Neural cell (in vitro differentiated cells): ENCODE results near the gene EXOC4. TPM values are rescaled to one million over a fixed set of nuclear protein-coding genes. Genes with fewer than 3 reads are reported as not detected.

ENCODE experiments used
- H2AFZ ChIP-seq: fragments of 200-600, 300-800 bp; sonication (generic), shearing (Covaris generic); 2 replicates; pipeline ENCODE4 v1.6.0; 2014; ENCODE audit warnings: low read depth, mild to moderate bottlenecking, antibody characterized with exemption, low read length, moderate library complexity
- H3F3A ChIP-seq: fragments of 200-600 bp; shearing (Covaris generic); 2 replicates; pipeline ENCODE4 v1.6.1; 2016; ENCODE audit warnings: mild to moderate bottlenecking, moderate library complexity, mixed read lengths, antibody characterized with exemption, low read length; ENCODE audit not compliant: insufficient read depth, poor library complexity, severe bottlenecking
- H3K27ac ChIP-seq: fragments of 200-600, 300-800 bp; sonication (generic), shearing (Covaris generic); 2 replicates; pipeline ENCODE4 v1.5.1; 2014; ENCODE audit warnings: mild to moderate bottlenecking, low read length, moderate library complexity
- H3K27me3 ChIP-seq: fragments of 300-800, 200-600 bp; sonication (generic), shearing (Covaris generic); 2 replicates; pipeline ENCODE4 v1.6.0; 2014; ENCODE audit warnings: mild to moderate bottlenecking, low read depth, low read length, moderate library complexity; ENCODE audit not compliant: insufficient read depth
- H3K36me3 ChIP-seq: fragments of 300-800, 200-600 bp; sonication (generic), shearing (Covaris generic); 2 replicates; pipeline ENCODE4 v1.5.1; 2014; ENCODE audit warnings: mild to moderate bottlenecking, antibody characterized with exemption, low read length, moderate library complexity; ENCODE audit not compliant: insufficient read depth
- H3K4me2 ChIP-seq: fragments of 300-800, 200-600 bp; sonication (generic), shearing (Covaris generic); 2 replicates; pipeline ENCODE4 v1.6.0; 2014; ENCODE audit warnings: mild to moderate bottlenecking, low read length
- H3K4me3 ChIP-seq: fragments of 300-800, 200-600 bp; sonication (generic), shearing (Covaris generic); 2 replicates; pipeline ENCODE4 v1.5.1; 2014; ENCODE audit warnings: mild to moderate bottlenecking, low read length, moderate library complexity
- H3K79me2 ChIP-seq: fragments of 200-600 bp; shearing (Covaris generic); replicated peaks from 2 replicates; pipeline ENCODE4 v1.6.0; 2014; ENCODE audit warnings: mild to moderate bottlenecking, low read length, moderate library complexity; ENCODE audit not compliant: insufficient read depth
- H3K9ac ChIP-seq: fragments of 300-800, 200-600 bp; sonication (generic), shearing (Covaris generic); 2 replicates; pipeline ENCODE4 v1.6.1; 2016; ENCODE audit warnings: mild to moderate bottlenecking, low read length, mixed read lengths
- H3K9me2 ChIP-seq: fragments of 200-600 bp; shearing (Covaris generic); 2 replicates; pipeline ENCODE4 v1.6.1; 2016; ENCODE audit warnings: mild to moderate bottlenecking, low read length, mixed read lengths; ENCODE audit not compliant: insufficient read depth
- H3K9me3 ChIP-seq: fragments of 200-600, 300-800 bp; sonication (generic), shearing (Covaris generic); 2 replicates; pipeline ENCODE4 v1.6.1; 2016; ENCODE audit warnings: mild to moderate bottlenecking, mixed run types, low read length, moderate library complexity, mixed read lengths
- H4K20me1 ChIP-seq: fragments of 200-600 bp; shearing (Covaris generic); 2 replicates; pipeline ENCODE4 v1.6.1; 2016; ENCODE audit warnings: mild to moderate bottlenecking, mixed run types; ENCODE audit not compliant: insufficient read depth
- EP300 ChIP-seq: fragments of 450-650 bp; conservative IDR thresholded peaks from 2 replicates; pipeline ENCODE4 v1.6.1; 2014; ENCODE audit warnings: antibody characterized with exemption, mild to moderate bottlenecking, moderate library complexity; ENCODE audit not compliant: poor library complexity, severe bottlenecking
- EZH2 ChIP-seq: fragments of 200-600, 300-800 bp; shearing (Covaris generic), sonication (generic); IDR thresholded peaks from 2 replicates; pipeline ENCODE4 v1.6.1; 2014; ENCODE audit warnings: antibody characterized with exemption, low read length, borderline replicate concordance, mild to moderate bottlenecking; ENCODE audit not compliant: insufficient read depth, poor library complexity, severe bottlenecking
- MXI1 ChIP-seq: fragments of 450-650 bp; conservative IDR thresholded peaks from 2 replicates; pipeline ENCODE4 v1.6.1; 2014; ENCODE audit warnings: antibody characterized with exemption, mild to moderate bottlenecking; ENCODE audit not compliant: poor library complexity, severe bottlenecking
- POLR2AphosphoS5 ChIP-seq: IDR thresholded peaks from 2 replicates; pipeline ENCODE4 v1.6.1; 2012
- RAD21 ChIP-seq: fragments of 450-650 bp; conservative IDR thresholded peaks from 2 replicates; pipeline ENCODE4 v1.6.1; 2014; ENCODE audit warnings: antibody characterized with exemption, mild to moderate bottlenecking, moderate library complexity
- SMC3 ChIP-seq: fragments of 450-650 bp; conservative IDR thresholded peaks from 2 replicates; pipeline ENCODE4 v1.6.1; 2014; ENCODE audit warnings: antibody characterized with exemption, mild to moderate bottlenecking, moderate library complexity; ENCODE audit not compliant: poor library complexity
- TAF1 ChIP-seq: IDR thresholded peaks from 2 replicates; pipeline ENCODE4 v1.6.1; 2012; ENCODE audit warnings: low read depth
- polyA plus RNA-seq: library from polyadenylated mRNA; depleted of rRNA; stranded (reverse); fragments of >200 nt; gene quantifications from 2 replicates; pipeline ENCODE4 v1.2.3, GENCODE V29; 2014
- TF ChIP-seq, protein P1 (sequence below): fragments of 450-650 bp; IDR thresholded peaks from 2 replicates; pipeline ENCODE4 v1.5.1; 2014; ENCODE audit warnings: antibody characterized with exemption, mild to moderate bottlenecking, moderate library complexity; ENCODE audit not compliant: poor library complexity, severe bottlenecking
- TF ChIP-seq, protein P2 (sequence below): IDR thresholded peaks from 2 replicates; pipeline ENCODE4 v1.6.1; 2012; ENCODE audit warnings: borderline replicate concordance

EXOC4 gene
- polyA plus RNA-seq, 1 donor from 2014 or later, result 36.5 TPM

DNA sequence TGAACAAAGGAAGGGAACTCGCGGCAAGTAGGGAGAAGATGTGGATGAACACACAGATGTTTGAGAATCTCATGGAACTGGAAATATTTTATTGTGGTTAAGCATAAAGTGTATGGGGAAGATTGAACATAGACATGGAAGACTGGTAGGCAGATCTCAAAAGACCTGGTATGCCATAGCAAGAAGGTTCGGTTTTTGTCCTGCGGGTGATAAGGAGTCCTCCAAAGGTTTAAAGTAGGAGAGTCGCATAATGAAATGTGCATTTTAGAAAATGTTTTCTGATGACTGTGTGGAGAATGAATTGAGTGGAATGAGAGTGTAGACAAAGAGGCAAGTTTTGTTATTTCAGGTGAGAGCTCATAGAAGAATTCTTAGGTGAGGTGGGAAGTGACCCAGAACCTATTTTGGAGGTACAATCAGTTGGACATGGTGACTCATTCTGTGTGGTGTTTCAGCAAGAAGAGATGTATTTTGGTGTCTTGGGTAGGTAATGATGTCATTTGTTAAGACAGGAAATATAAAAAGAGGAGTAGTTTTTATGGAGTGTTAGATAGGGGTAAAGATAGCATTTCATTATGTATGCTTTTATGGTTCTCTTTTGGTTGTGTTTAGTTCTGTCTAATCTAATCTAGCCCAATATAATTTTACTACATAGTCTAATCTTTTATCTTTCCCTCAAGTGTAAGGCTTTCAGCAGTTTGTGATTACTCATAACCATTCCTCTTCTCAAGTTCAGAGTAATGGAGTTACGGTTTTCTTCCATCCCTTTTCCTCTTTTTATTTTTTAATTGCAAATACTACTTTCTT lies 239.2 kb downstream of the EXOC4 start:
- Histone ChIP-seq H3K79me2 (no peaks in the 10 kb centered on the region), H3K9ac (no peak overlapping the region), H3K27ac (no peak overlapping the region), H3K4me2 (no peak overlapping the region), H3K27me3 (no peaks in the 10 kb centered on the region), H2AFZ (no peak overlapping the region), H3K36me3 (no peaks in the 10 kb centered on the region), H3K4me3 (no peak overlapping the region), H4K20me1 (no peaks in the 10 kb centered on the region), H3F3A (no peaks in the 10 kb centered on the region), H3K9me3 (no peaks in the 10 kb centered on the region), H3K9me2 (no peaks in the 10 kb centered on the region)
- TF ChIP-seq EP300, result no peak
- no peak for TF ChIP-seq EZH2
- TF ChIP-seq MXI1, result no peak
- no peak for TF ChIP-seq TAF1
- TF ChIP-seq, protein P1, sequence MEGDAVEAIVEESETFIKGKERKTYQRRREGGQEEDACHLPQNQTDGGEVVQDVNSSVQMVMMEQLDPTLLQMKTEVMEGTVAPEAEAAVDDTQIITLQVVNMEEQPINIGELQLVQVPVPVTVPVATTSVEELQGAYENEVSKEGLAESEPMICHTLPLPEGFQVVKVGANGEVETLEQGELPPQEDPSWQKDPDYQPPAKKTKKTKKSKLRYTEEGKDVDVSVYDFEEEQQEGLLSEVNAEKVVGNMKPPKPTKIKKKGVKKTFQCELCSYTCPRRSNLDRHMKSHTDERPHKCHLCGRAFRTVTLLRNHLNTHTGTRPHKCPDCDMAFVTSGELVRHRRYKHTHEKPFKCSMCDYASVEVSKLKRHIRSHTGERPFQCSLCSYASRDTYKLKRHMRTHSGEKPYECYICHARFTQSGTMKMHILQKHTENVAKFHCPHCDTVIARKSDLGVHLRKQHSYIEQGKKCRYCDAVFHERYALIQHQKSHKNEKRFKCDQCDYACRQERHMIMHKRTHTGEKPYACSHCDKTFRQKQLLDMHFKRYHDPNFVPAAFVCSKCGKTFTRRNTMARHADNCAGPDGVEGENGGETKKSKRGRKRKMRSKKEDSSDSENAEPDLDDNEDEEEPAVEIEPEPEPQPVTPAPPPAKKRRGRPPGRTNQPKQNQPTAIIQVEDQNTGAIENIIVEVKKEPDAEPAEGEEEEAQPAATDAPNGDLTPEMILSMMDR, result no peak
- TF ChIP-seq, protein P2, sequence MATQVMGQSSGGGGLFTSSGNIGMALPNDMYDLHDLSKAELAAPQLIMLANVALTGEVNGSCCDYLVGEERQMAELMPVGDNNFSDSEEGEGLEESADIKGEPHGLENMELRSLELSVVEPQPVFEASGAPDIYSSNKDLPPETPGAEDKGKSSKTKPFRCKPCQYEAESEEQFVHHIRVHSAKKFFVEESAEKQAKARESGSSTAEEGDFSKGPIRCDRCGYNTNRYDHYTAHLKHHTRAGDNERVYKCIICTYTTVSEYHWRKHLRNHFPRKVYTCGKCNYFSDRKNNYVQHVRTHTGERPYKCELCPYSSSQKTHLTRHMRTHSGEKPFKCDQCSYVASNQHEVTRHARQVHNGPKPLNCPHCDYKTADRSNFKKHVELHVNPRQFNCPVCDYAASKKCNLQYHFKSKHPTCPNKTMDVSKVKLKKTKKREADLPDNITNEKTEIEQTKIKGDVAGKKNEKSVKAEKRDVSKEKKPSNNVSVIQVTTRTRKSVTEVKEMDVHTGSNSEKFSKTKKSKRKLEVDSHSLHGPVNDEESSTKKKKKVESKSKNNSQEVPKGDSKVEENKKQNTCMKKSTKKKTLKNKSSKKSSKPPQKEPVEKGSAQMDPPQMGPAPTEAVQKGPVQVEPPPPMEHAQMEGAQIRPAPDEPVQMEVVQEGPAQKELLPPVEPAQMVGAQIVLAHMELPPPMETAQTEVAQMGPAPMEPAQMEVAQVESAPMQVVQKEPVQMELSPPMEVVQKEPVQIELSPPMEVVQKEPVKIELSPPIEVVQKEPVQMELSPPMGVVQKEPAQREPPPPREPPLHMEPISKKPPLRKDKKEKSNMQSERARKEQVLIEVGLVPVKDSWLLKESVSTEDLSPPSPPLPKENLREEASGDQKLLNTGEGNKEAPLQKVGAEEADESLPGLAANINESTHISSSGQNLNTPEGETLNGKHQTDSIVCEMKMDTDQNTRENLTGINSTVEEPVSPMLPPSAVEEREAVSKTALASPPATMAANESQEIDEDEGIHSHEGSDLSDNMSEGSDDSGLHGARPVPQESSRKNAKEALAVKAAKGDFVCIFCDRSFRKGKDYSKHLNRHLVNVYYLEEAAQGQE, result no peak
- TF ChIP-seq SMC3, result no peak
- TF ChIP-seq POLR2AphosphoS5, result no peak
- no peak for TF ChIP-seq RAD21

DNA sequence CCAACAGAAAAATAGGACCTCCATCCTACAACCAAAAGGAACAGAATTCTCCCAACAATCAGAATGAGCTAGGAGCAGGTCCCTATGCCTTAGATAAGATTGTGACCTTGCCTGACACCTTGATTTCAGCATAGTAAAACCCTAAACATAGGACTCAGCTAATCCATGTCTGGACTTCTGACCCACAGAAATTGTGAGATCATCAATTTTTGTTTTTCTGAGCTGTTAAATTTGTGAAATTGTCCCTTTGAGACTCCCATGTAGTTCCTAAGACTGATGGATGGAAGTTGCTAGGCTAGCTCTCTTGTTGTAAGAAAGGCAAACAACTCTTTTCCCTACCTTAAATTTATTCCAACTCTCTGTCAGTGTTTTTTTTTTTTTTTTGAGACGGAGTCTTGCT lies 244.2 kb downstream of the EXOC4 start:
- H3K79me2 ChIP-seq, result no peaks in the 10 kb centered on the region
- H2AFZ ChIP-seq, result no peak overlapping the region
- no peaks in the 10 kb centered on the region for H3K9me2 ChIP-seq
- no peaks in the 10 kb centered on the region for H3K27me3 ChIP-seq
- H3K9ac ChIP-seq, result no peak overlapping the region
- no peak overlapping the region for H3K4me3 ChIP-seq
- no peaks in the 10 kb centered on the region for H4K20me1 ChIP-seq
- TF ChIP-seq EZH2, result no peak
- TF ChIP-seq, protein P1, result no peak
- TF ChIP-seq, protein P2, result no peak
- no peak overlapping the region for H3K27ac ChIP-seq
- no peaks in the 10 kb centered on the region for H3K9me3 ChIP-seq
- no peaks in the 10 kb centered on the region for H3K36me3 ChIP-seq
- H3K4me2 ChIP-seq, result no peak overlapping the region
- H3F3A ChIP-seq, result no peaks in the 10 kb centered on the region
